Ishikawa (cell line): ENCODE measurements around the gene SYNDIG1L.

Experiments
- EP300 ChIP-seq: IDR thresholded peaks from 2 replicates; pipeline ENCODE4 v1.6.1; 2012; ENCODE audit warnings: borderline replicate concordance
- FOXM1 ChIP-seq: IDR thresholded peaks from 2 replicates; pipeline ENCODE4 v1.6.1; 2012; ENCODE audit warnings: low read depth, borderline replicate concordance
- REST ChIP-seq: IDR thresholded peaks from 2 replicates; pipeline ENCODE4 v1.6.1; 2012; ENCODE audit warnings: low read depth, mild to moderate bottlenecking
- USF1 ChIP-seq: IDR thresholded peaks from 2 replicates; pipeline ENCODE4 v1.6.1; 2012

GRCh38 chr14:74394549-74394948 is 31.5 kb downstream of the SYNDIG1L start:
- TF ChIP-seq EP300 (no peak), REST (no peak), FOXM1 (no peak), USF1 (no peak)
